Activated T-helper 1 cell treated with anti-CD3 and anti-CD28 coated beads, Interleukin-12 subunit alpha, Interleukin-12 subunit beta, Interleukin-2, Interleukin-4 antibody, amounts not matched to agents 30 ng/mL and 10 ng/mL and 1 ng/mL, durations not matched to agents 14 hours and 24 hours and 36 hours (primary cell): ENCODE data around the gene CHIC1. TPM values are rescaled to one million over a fixed set of nuclear protein-coding genes. Genes with fewer than 3 reads are reported as not detected.
"Not testable (repeated sequence)": the region's sequence is repeated elsewhere in the genome, so short reads cannot be mapped to it uniquely, and the experiment has no call there.

Experiments used
- DNase-seq: peaks from one replicate; pipeline ENCODE4 v3.0.0; 2021; ENCODE audit warnings: low spot score
- H3K27ac Mint-ChIP-seq: one replicate; pipeline ENCODE4 v1.8.0; 2021; ENCODE audit warnings: mild to moderate bottlenecking, mixed read lengths
- H3K27me3 Mint-ChIP-seq: one replicate; pipeline ENCODE4 v1.8.0; 2022; ENCODE audit warnings: mild to moderate bottlenecking, moderate library complexity, mixed read lengths; ENCODE audit not compliant: insufficient read depth
- H3K36me3 Mint-ChIP-seq: one replicate; pipeline ENCODE4 v1.8.0; 2021; ENCODE audit warnings: low read depth, mixed read lengths
- H3K4me1 Mint-ChIP-seq: one replicate; pipeline ENCODE4 v1.8.0; 2021; ENCODE audit warnings: low read depth, mixed read lengths
- H3K4me3 Mint-ChIP-seq: one replicate; pipeline ENCODE4 v1.8.0; 2021; ENCODE audit warnings: mild to moderate bottlenecking, moderate library complexity, mixed read lengths
- H3K9me3 Mint-ChIP-seq: one replicate; pipeline ENCODE4 v1.8.0; 2021; ENCODE audit warnings: mixed read lengths
- intact Hi-C: fragments of 100-400 bp; cut with micrococcal nuclease; formaldehyde crosslinking; loops from one replicate; pipeline ENCODE4 v1.15.1; 2024
- total RNA-seq: library from RNA; stranded (reverse); gene quantifications from 2 replicates; pipeline ENCODE4 v1.2.3, GENCODE V29; 2022

The CHIC1 gene
- total RNA-seq, 1 donor from 2014 or later: 5.2 TPM

DNA sequence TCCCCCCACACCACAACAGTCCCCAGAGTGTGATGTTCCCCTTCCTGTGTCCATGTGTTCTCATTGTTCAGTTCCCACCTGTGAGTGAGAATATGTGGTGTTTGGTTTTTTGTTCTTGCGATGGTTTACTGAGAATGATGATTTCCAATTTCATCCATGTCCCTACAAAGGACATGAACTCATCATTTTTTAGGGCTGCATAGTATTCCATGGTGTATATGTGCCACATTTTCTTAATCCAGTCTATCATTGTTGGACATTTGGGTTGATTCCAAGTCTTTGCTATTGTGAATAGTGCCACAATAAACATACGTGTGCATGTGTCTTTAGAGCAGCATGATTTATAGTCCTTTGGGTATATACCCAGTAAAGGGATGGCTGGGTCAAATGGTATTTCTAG is 78.7 kb downstream of the CHIC1 start:
- peaks cover 45% of the 10 kb centered on the region for H3K9me3 Mint-ChIP-seq
- H3K4me3 Mint-ChIP-seq, H3K27ac Mint-ChIP-seq, H3K4me1 Mint-ChIP-seq, intact Hi-C loops, H3K27me3 Mint-ChIP-seq, DNase-seq, H3K36me3 Mint-ChIP-seq: not testable (repeated sequence)

DNA sequence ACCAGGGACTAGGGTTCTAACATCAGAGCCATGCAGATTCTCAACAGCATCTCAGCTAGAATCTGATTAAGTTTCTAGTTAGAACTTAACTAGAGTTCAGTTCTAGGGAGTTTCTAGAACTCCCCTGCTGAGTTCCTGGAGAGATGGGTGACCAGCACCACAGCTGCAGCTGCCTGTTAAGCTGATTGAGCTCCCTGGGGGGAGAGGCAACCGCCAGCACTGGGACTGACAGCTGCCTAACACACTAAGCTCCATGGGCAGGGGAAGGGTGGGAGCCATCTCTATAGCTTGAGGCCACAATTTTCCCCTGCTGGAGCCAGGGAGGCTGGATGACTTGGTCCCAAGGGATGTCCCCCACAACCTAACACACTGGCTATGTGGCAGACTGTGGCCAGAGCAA is 84.2 kb downstream of the CHIC1 start:
- no peak overlapping the region for H3K4me3 Mint-ChIP-seq
- H3K27me3 Mint-ChIP-seq: no peaks in the 10 kb centered on the region
- intact Hi-C loops: no loop called here
- H3K9me3 Mint-ChIP-seq: peaks cover 23% of the 10 kb centered on the region
- no peak for DNase-seq
- H3K4me1 Mint-ChIP-seq: no peaks in the 10 kb centered on the region
- no peak overlapping the region for H3K27ac Mint-ChIP-seq
- no peaks in the 10 kb centered on the region for H3K36me3 Mint-ChIP-seq

DNA sequence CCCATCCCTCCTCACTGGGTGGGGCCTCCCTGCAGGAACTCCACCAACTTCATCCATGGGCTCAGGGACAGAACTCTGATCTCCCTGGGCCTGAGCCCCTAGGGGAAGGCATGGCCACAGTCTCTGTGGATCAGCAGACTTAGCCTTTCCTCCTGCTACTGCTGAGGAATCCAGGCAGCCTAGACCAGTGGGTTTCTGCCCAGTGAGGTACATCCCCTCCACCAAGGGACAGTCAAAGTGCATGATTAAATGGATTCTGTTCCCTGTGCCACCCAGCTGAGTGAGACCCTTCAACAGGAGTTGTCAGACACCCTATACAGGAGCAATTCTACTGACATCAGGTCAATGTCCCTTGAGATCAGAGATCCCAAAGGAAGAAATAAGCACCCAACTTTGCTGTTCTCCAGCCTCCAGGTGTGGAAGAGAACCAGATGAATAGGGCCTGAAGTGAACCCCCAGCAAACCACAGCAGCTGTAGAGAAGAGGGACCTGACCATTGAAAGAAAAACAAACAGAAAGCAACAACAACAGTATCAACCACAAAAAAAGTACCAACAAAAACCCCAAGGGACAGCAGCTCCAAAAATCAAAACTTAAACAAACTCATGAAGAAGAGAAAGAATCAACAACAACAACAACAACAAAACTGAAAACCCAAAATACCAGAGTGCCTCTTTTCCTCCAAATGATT is 84.8 kb downstream of the CHIC1 start:
- H3K27me3 Mint-ChIP-seq: no peaks in the 10 kb centered on the region
- H3K27ac Mint-ChIP-seq: no peak overlapping the region
- H3K4me3 Mint-ChIP-seq: no peak overlapping the region
- no peak for DNase-seq
- intact Hi-C loops: no loop called here
- no peaks in the 10 kb centered on the region for H3K4me1 Mint-ChIP-seq
- peaks cover 23% of the 10 kb centered on the region for H3K9me3 Mint-ChIP-seq
- no peaks in the 10 kb centered on the region for H3K36me3 Mint-ChIP-seq

DNA sequence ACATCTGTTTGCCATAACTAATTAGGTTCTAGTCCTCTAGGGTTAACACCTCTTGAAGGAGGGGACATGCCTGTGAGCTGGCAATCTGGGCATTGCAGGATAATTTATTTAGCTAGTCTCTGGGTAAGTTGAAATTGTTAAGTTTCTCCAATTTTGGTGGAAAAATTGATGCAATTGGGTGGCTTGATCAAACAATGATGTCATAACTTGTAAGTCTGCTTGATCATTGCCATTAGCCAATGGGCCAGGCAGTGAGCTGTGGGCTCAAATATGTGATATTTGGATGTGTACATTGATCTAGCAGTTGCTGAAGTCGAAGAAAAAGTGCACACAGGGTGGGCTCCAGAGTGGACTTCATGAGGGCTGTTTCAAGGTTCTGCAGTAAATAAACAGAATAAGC is 98.3 kb downstream of the CHIC1 start:
- peaks cover 18% of the 10 kb centered on the region for H3K9me3 Mint-ChIP-seq
- H3K4me3 Mint-ChIP-seq, H3K4me1 Mint-ChIP-seq, DNase-seq, H3K27me3 Mint-ChIP-seq, H3K36me3 Mint-ChIP-seq, H3K27ac Mint-ChIP-seq, intact Hi-C loops: not testable (repeated sequence)

DNA sequence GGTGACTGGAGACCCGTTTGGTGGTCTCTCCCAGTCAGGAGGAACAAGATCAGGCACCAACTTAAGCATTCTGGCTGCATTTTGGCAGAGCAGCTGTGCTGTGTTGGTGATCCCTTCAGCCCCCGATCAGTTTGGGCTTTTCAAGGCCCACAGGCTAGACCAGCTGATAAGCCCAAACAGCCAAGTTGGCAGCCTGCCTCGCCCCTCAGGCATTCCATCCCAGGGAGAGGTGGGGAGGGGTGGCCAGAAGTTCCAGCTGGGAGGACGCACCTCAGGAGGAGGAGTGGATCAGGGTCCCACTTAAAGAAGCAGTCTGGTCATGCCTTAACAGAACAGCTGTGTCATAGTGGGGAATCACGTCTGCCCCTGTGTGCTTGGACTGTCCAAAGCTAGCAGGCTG is 105.8 kb downstream of the CHIC1 start:
- no peaks in the 10 kb centered on the region for H3K27me3 Mint-ChIP-seq
- intact Hi-C loops: no loop called here
- DNase-seq: no peak
- H3K36me3 Mint-ChIP-seq: peaks cover 2% of the 10 kb centered on the region
- H3K27ac Mint-ChIP-seq: no peak overlapping the region
- H3K4me3 Mint-ChIP-seq: no peak overlapping the region
- peaks cover 21% of the 10 kb centered on the region for H3K9me3 Mint-ChIP-seq
- H3K4me1 Mint-ChIP-seq: no peaks in the 10 kb centered on the region

DNA sequence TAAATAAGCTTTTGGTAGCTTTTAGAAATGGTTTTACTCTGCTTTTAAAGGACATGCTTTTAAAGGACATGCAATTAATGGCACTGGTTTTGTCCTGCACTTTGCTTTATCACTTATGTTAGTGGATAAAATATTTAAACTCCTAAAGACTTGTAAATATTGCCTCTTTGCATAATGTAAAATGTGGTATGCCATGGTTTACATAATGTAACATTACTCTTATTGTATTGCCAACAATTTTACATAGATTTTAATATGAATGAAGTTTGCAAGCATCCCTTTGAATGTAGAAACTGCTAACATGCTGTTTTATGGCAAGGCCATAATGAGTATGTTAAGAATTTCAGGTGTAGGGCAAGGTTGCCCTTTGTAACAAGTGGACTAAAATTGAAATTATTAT is 118.4 kb downstream of the CHIC1 start:
- intact Hi-C loops: no loop called here
- Mint-ChIP-seq H3K36me3 (peaks cover 2% of the 10 kb centered on the region), H3K9me3 (no peaks in the 10 kb centered on the region), H3K27ac (no peak overlapping the region), H3K27me3 (no peaks in the 10 kb centered on the region), H3K4me1 (no peaks in the 10 kb centered on the region), H3K4me3 (no peak overlapping the region)
- no peak for DNase-seq

DNA sequence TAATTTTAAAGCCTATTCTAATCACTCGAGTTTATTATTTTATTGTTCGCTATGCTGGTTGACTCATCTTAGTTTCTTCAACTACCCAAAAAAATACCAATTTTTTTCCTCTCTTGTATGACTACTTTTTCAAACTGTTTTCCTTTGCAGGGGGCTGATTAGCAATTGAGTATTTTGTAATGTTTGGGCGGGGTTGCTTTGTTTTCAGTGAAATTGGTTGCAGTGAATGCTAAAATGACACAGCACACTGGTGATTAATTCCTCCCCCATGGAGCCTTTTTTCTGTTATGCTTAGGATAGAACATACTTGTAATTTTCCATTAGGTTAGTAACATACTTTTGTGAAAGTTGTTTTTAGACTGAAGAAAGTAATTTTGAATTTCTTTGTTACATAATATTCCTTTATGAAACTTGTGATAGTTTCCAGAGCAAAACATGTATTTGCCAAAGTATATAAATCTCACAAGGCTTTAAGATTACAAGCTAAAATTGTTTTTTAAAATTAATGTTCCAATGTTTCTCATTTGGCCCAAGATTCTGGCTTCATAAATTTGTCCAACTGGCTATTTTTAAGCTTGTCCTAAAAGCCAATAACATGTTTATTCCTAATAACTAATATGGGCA is 120.4 kb downstream of the CHIC1 start:
- no peak for DNase-seq
- peaks cover 5% of the 10 kb centered on the region for H3K9me3 Mint-ChIP-seq
- no peak overlapping the region for H3K4me3 Mint-ChIP-seq
- H3K4me1 Mint-ChIP-seq: no peaks in the 10 kb centered on the region
- intact Hi-C loops: no loop called here
- H3K36me3 Mint-ChIP-seq: peaks cover 2% of the 10 kb centered on the region
- no peak overlapping the region for H3K27ac Mint-ChIP-seq
- H3K27me3 Mint-ChIP-seq: no peaks in the 10 kb centered on the region

DNA sequence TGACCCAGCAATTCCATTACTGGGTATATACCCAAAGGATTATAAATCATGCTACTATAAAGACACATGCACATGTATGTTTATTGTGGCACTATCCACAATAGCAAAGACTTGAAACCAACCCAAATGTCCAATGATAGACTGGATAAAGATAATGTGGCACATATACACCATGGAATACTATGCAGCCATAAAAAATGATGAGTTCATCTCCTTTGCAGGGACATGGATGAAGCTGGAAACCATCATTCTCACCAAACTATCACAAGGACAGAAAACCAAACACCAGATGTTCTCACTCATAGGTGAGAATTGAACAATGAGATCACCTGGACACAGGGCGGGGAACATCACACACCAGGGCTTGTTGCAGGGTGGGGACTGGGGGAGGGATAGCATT is 144.0 kb downstream of the CHIC1 start:
- H3K4me3 Mint-ChIP-seq, H3K4me1 Mint-ChIP-seq, intact Hi-C loops, H3K27ac Mint-ChIP-seq, H3K27me3 Mint-ChIP-seq, DNase-seq, H3K36me3 Mint-ChIP-seq: not testable (repeated sequence)
- peaks cover 33% of the 10 kb centered on the region for H3K9me3 Mint-ChIP-seq

DNA sequence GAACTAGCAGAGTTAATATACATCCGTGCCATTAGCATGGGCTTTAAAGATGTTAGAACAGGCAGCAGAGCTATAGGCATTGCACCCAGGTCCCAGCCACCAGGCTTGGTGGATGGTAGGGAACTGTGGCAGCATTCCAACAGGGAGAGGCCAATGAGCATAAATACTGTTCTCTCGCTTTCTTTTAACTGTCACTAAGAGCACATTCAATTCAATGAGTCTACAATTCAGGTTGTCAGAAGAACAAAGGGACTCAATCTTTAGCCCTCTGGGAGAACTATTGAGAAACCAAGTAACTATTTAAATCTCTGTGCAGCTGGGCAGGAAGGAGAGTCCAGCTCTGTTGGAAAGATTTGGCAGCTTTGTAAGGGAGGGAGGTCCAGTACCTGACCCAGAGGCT is 165.6 kb downstream of the CHIC1 start:
- Mint-ChIP-seq H3K27me3 (no peaks in the 10 kb centered on the region), H3K4me1 (no peaks in the 10 kb centered on the region)
- intact Hi-C loops: no loop called here

More for the DNA sequence above, 165.6 kb downstream of the CHIC1 start:
- DNase-seq: no peak
- no peak overlapping the region for H3K27ac Mint-ChIP-seq
- H3K9me3 Mint-ChIP-seq: no peaks in the 10 kb centered on the region
- no peak overlapping the region for H3K4me3 Mint-ChIP-seq
- H3K36me3 Mint-ChIP-seq: no peaks in the 10 kb centered on the region

Other genes starting within 250 kb of the CHIC1 start
- not detected in 2 replicates for gene CDX4, start 116.1 kb upstream of the CHIC1 start, total RNA-seq